GM12872 (cell line): ENCODE results near the gene MGAT3.

ENCODE experiments used
- CTCF ChIP-seq: IDR thresholded peaks from 3 replicates; pipeline ENCODE4 v1.5.1; 2011; ENCODE audit warnings: low read depth, mild to moderate bottlenecking, low read length, moderate library complexity; ENCODE audit not compliant: insufficient read depth

The MGAT3 gene

GRCh38 chr22:39534591-39535356 lies 78.0 kb downstream of the MGAT3 start:
- peak; percentile 79 for TF ChIP-seq CTCF

GRCh38 chr22:39535357-39535725 lies 78.5 kb downstream of the MGAT3 start:
- TF ChIP-seq CTCF, result no peak

- no peak for TF ChIP-seq CTCF
Measured at GRCh38 chr22:39535831-39536449, 79.1 kb downstream of the MGAT3 start.

- TF ChIP-seq CTCF, result no peak
Measured at GRCh38 chr22:39536711-39537110, 79.9 kb downstream of the MGAT3 start.

- no peak for TF ChIP-seq CTCF
Measured at GRCh38 chr22:39537975-39538374, 81.2 kb downstream of the MGAT3 start.
